Bronchial epithelial cell (primary cell): ENCODE results near the gene PCBD2. TPM values are rescaled to one million over a fixed set of nuclear protein-coding genes. Genes with fewer than 3 reads are reported as not detected.

ENCODE experiments used
- DNase-seq: peaks from one replicate; pipeline ENCODE4 v3.0.0-alpha.2; 2010; ENCODE audit warnings: low read depth
- FAIRE-seq: peaks from 2 replicates; lab custom pipeline; 2011; peaks lifted over from hg19 to GRCh38; lab: Jason Lieb, UNC
- H3K27me3 ChIP-seq: 2 replicates; pipeline ENCODE4 v1.5.1; 2011; ENCODE audit warnings: low read length; ENCODE audit not compliant: control insufficient read depth, insufficient read depth
- H3K36me3 ChIP-seq: 2 replicates; pipeline ENCODE4 v1.5.1; 2011; ENCODE audit warnings: low read length; ENCODE audit not compliant: control insufficient read depth, insufficient read depth
- H3K4me3 ChIP-seq: 2 replicates; pipeline ENCODE4 v1.5.1; 2011; ENCODE audit warnings: mild to moderate bottlenecking, low read depth, low read length, control low read depth
- CTCF ChIP-seq: IDR thresholded peaks from 2 replicates; pipeline ENCODE4 v1.5.1; 2011; ENCODE audit warnings: mild to moderate bottlenecking, moderate library complexity, low read length, control low read depth, inconsistent platforms; ENCODE audit not compliant: insufficient read depth, severe bottlenecking
- total RNA-seq: library from RNA; depleted of rRNA; stranded (reverse); fragments of >200 nt; gene quantifications from 2 replicates; pipeline ENCODE4 v1.2.1, GENCODE V29; 2014

The PCBD2 gene
- total RNA-seq, 1 donor from 2014 or later: 6.8 TPM

GRCh38 chr5:135007749-135008363, 102.9 kb downstream of the PCBD2 start:
- peak; percentile 7 for FAIRE-seq
- no peak for TF ChIP-seq CTCF
- H3K36me3 ChIP-seq: no peaks in the 10 kb centered on the region

DNA sequence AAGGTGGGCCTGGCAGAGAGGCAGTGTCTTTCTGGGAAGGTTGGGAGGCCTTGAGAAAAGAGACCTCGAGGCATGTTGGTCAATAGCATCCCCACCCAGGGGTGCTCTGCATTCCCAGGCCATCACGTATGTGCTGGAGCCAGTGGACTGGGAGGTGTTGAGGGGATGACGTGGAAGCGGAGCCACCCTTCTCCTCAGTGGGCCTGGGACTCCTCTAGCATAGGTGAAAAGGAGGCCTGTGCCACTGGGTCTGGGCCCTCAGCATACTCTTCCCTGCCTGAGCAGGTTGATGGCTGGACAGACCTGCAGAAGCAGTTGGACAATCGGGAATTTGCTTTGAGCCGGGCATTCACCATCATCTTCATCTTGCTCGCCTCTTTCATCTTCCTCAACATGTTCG, 103.6 kb downstream of the PCBD2 start:
- FAIRE-seq (no peak), DNase-seq (no peak)
- TF ChIP-seq CTCF: no peak
- Histone ChIP-seq H3K27me3 (no peaks in the 10 kb centered on the region), H3K4me3 (no peak overlapping the region), H3K36me3 (no peaks in the 10 kb centered on the region)

More at GRCh38 chr5:135007749-135008363, 102.9 kb downstream of the PCBD2 start:
- no peak for DNase-seq
- Histone ChIP-seq H3K27me3 (no peaks in the 10 kb centered on the region), H3K4me3 (no peak overlapping the region)

- TF ChIP-seq CTCF: no peak
- FAIRE-seq: peak; percentile 83
- no peaks in the 10 kb centered on the region for H3K27me3 ChIP-seq
- no peak for DNase-seq
- H3K4me3 ChIP-seq: no peak overlapping the region
- no peaks in the 10 kb centered on the region for H3K36me3 ChIP-seq
These were observed 104.2 kb downstream of the PCBD2 start for GRCh38 chr5:135008981-135009735.

DNA sequence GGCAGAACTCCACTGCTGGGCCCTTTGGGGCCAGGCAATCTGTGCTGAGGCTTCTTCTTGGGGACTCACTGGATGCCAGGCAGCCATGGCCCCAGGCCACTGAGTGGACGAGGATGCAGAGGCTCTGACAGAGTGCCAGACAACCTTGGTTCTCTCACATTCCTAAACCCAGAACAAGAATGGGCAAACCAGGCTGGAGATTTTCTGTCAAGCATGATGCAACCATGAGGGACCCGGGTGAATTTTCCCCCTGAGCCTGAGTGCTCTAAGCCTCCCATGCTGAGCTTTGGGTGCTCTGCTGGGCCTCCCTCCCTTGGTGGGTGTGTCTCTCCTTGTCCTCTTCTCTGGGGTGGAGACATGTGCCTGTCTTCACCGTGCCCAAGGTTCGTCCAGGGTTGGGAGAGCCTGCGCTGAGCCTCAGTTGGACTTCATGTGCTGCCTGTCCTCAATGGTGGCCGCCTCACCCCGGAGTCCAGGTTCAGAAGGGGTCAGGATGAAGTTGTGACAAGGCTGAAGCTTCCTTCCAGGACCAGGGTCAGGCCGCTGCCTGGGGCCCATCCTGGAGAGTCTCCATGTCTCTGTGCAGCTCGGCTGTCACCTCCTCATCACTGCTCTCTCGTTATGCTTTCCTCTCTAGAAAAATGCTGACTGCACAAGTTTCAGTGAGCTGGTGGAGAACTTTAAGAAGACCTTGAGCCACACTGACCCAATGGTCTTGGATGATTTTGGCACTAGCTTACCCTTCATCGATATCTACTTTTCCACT, 105.0 kb downstream of the PCBD2 start:
- Histone ChIP-seq H3K27me3 (no peaks in the 10 kb centered on the region), H3K4me3 (no peak overlapping the region), H3K36me3 (no peaks in the 10 kb centered on the region)
- no peak for DNase-seq
- no peak for TF ChIP-seq CTCF
- no peak for FAIRE-seq

- DNase-seq (no peak), FAIRE-seq (peak; percentile 91)
- Histone ChIP-seq H3K36me3 (no peaks in the 10 kb centered on the region), H3K27me3 (no peaks in the 10 kb centered on the region), H3K4me3 (no peak overlapping the region)
- TF ChIP-seq CTCF: peak; percentile 28
These were observed 105.8 kb downstream of the PCBD2 start for GRCh38 chr5:135010502-135011354.
